WTC11 (cell line): ENCODE data around the gene VSTM2A. TPM values are rescaled to one million over a fixed set of nuclear protein-coding genes. Genes with fewer than 3 reads are reported as not detected.

ENCODE experiments used
- ATAC-seq: fragments of 200-7000 bp; cut with Tn5 transposase; 2 replicates; pipeline ENCODE4 v1.10.0; 2021; ENCODE audit warnings: mild to moderate bottlenecking, moderate library complexity
- CTCF ChIA-PET: fragments of 300-600 bp; sonication (Branson Sonifier 250); formaldehyde crosslinking; loops from one replicate; lab custom pipeline; 2021; ENCODE audit warnings: antibody characterized with exemption; lab: Charles Lee
- POLR2A ChIA-PET: fragments of 350-600 bp; sonication (Branson Sonifier 250); formaldehyde crosslinking; loops from one replicate; lab custom pipeline; 2021; ENCODE audit warnings: antibody characterized with exemption; lab: Charles Lee
- DNase-seq: peaks from one replicate; pipeline ENCODE4 v3.0.0; 2021; ENCODE audit warnings: low spot score
- H3K27ac Mint-ChIP-seq: 2 replicates; pipeline ENCODE4 v1.8.0; 2021; ENCODE audit warnings: mixed read lengths
- H3K27me3 Mint-ChIP-seq: 2 replicates; pipeline ENCODE4 v1.8.0; 2021; ENCODE audit warnings: low read depth, mild to moderate bottlenecking, moderate library complexity, mixed read lengths
- H3K36me3 Mint-ChIP-seq: 2 replicates; pipeline ENCODE4 v1.8.0; 2021; ENCODE audit warnings: mixed read lengths
- H3K4me1 Mint-ChIP-seq: 2 replicates; pipeline ENCODE4 v1.8.0; 2022; ENCODE audit warnings: mixed read lengths
- H3K4me3 Mint-ChIP-seq: 2 replicates; pipeline ENCODE4 v1.8.0; 2021; ENCODE audit warnings: mild to moderate bottlenecking, moderate library complexity, mixed read lengths
- H3K9me3 Mint-ChIP-seq: 2 replicates; pipeline ENCODE4 v1.8.0; 2021; ENCODE audit warnings: mixed read lengths
- E2F4 ChIP-seq: sonication (generic); formaldehyde crosslinking; IDR thresholded peaks from 2 replicates; pipeline ENCODE4 v1.8.1; 2022; ENCODE audit warnings: low read depth, mild to moderate bottlenecking, moderate library complexity, missing genetic modification reagents, borderline replicate concordance
- ESRRA ChIP-seq: sonication (generic); formaldehyde crosslinking; IDR thresholded peaks from 2 replicates; pipeline ENCODE4 v1.8.1; 2022; ENCODE audit warnings: mild to moderate bottlenecking, missing genetic modification reagents, borderline replicate concordance
- FOXJ3 ChIP-seq: sonication (generic); formaldehyde crosslinking; IDR thresholded peaks from 2 replicates; pipeline ENCODE4 v1.9.0; 2021; ENCODE audit warnings: missing genetic modification reagents, mild to moderate bottlenecking, borderline replicate concordance
- FOXP1 ChIP-seq: sonication (generic); formaldehyde crosslinking; IDR thresholded peaks from 2 replicates; pipeline ENCODE4 v1.8.0; 2022; ENCODE audit warnings: missing genetic modification reagents, mild to moderate bottlenecking, moderate library complexity, borderline replicate concordance
- GABPB1 ChIP-seq: sonication (generic); formaldehyde crosslinking; IDR thresholded peaks from 2 replicates; pipeline ENCODE4 v1.8.1; 2023; ENCODE audit warnings: mild to moderate bottlenecking, missing genetic modification reagents
- JUN ChIP-seq: sonication (generic); formaldehyde crosslinking; IDR thresholded peaks from 2 replicates; pipeline ENCODE4 v1.8.0; 2023; ENCODE audit warnings: mild to moderate bottlenecking, missing genetic modification reagents
- KAT7 ChIP-seq: sonication (generic); formaldehyde crosslinking; IDR thresholded peaks from 2 replicates; pipeline ENCODE4 v1.8.1; 2023; ENCODE audit warnings: missing genetic modification reagents, mild to moderate bottlenecking, borderline replicate concordance
- MXD4 ChIP-seq: fragments of 250-450 bp; sonication (Bioruptor Pico); IDR thresholded peaks from 2 replicates; pipeline ENCODE4 v1.8.0; 2021; ENCODE audit warnings: mild to moderate bottlenecking, moderate library complexity, borderline replicate concordance
- NR2C2 ChIP-seq: sonication (generic); formaldehyde crosslinking; IDR thresholded peaks from 2 replicates; pipeline ENCODE4 v1.8.0; 2022; ENCODE audit warnings: mild to moderate bottlenecking, missing genetic modification reagents
- RELA ChIP-seq: sonication (generic); formaldehyde crosslinking; IDR thresholded peaks from 2 replicates; pipeline ENCODE4 v1.8.1; 2022; ENCODE audit warnings: missing genetic modification reagents, mild to moderate bottlenecking, borderline replicate concordance
- RORB ChIP-seq: fragments of 250-450 bp; sonication (Bioruptor Pico); IDR thresholded peaks from 2 replicates; pipeline ENCODE4 v1.9.0; 2021; ENCODE audit warnings: mild to moderate bottlenecking
- SMAD3 ChIP-seq: sonication (generic); formaldehyde crosslinking; IDR thresholded peaks from 2 replicates; pipeline ENCODE4 v1.8.0; 2022; ENCODE audit warnings: missing genetic modification reagents, mild to moderate bottlenecking, borderline replicate concordance
- TP53 ChIP-seq: sonication (generic); formaldehyde crosslinking; IDR thresholded peaks from 2 replicates; pipeline ENCODE4 v1.8.1; 2023; ENCODE audit warnings: mild to moderate bottlenecking, missing genetic modification reagents
- ZBTB21 ChIP-seq: sonication (generic); formaldehyde crosslinking; IDR thresholded peaks from 2 replicates; pipeline ENCODE4 v1.8.1; 2023; ENCODE audit warnings: mild to moderate bottlenecking, missing genetic modification reagents, borderline replicate concordance
- total RNA-seq: library from RNA; stranded (reverse); gene quantifications from 3 replicates; pipeline ENCODE4 v1.2.3, GENCODE V29; 2021
- TF ChIP-seq, protein P1 (sequence below): sonication (generic); formaldehyde crosslinking; IDR thresholded peaks from 2 replicates; pipeline ENCODE4 v1.8.0; 2023; ENCODE audit warnings: mild to moderate bottlenecking, missing genetic modification reagents
- TF ChIP-seq, protein P2 (sequence below): sonication (generic); formaldehyde crosslinking; IDR thresholded peaks from 2 replicates; pipeline ENCODE4 v1.8.0; 2023; ENCODE audit warnings: missing genetic modification reagents, mild to moderate bottlenecking, borderline replicate concordance

VSTM2A gene
- total RNA-seq, 1 experiment from 2014 or later = 2.0 TPM

DNA sequence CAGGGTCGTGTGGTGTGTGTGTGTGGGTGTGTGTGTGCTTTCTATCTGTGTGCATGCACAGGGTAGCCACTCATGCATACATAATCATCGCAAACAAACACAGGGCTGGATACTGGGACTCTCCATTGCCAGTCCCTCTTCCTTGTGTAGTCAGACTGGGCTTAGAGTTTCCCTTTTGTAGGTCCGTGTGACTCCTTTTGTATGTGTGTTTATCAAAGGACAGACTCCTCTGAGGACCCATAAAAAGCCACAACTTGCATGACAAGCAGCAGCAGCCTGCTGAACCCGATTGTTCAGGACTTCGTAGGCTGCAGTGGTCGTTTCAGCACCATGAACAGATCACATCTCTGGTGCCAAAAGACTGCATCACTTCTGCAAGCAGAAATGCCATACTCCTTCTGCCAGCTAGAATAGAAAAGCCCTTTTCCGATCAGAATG, 895 bp downstream of the VSTM2A start (continued):
- TF ChIP-seq ZBTB21 (no peak), TP53 (CRISPR knock-in tag) (no peak)

DNA sequence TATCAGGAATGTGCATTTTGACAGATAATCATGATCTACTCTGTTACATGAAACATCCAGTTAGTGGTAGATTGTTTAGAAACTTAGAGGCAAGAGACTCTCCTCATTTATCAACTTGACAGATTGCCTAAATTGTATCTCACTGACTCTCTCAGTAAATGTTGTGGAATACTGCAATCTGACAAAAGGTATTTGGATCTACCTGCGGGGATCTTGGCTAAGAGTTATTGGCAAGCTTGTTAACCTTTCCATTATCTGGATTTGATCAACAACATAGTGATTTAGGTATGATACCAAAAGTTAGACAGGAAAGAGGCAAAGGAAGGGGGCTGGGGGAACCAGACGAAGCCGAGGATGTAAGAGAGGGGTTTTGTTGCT, 2.0 kb downstream of the VSTM2A start:
- ATAC-seq (no peak), DNase-seq (no peak)
- Mint-ChIP-seq H3K9me3 (no peaks in the 10 kb centered on the region), H3K4me1 (peaks cover 27% of the 10 kb centered on the region), H3K27ac (no peak overlapping the region), H3K4me3 (peak overlapping the region; percentile 82), H3K36me3 (no peaks in the 10 kb centered on the region), H3K27me3 (peaks cover 68% of the 10 kb centered on the region)
- TF ChIP-seq, protein P1, sequence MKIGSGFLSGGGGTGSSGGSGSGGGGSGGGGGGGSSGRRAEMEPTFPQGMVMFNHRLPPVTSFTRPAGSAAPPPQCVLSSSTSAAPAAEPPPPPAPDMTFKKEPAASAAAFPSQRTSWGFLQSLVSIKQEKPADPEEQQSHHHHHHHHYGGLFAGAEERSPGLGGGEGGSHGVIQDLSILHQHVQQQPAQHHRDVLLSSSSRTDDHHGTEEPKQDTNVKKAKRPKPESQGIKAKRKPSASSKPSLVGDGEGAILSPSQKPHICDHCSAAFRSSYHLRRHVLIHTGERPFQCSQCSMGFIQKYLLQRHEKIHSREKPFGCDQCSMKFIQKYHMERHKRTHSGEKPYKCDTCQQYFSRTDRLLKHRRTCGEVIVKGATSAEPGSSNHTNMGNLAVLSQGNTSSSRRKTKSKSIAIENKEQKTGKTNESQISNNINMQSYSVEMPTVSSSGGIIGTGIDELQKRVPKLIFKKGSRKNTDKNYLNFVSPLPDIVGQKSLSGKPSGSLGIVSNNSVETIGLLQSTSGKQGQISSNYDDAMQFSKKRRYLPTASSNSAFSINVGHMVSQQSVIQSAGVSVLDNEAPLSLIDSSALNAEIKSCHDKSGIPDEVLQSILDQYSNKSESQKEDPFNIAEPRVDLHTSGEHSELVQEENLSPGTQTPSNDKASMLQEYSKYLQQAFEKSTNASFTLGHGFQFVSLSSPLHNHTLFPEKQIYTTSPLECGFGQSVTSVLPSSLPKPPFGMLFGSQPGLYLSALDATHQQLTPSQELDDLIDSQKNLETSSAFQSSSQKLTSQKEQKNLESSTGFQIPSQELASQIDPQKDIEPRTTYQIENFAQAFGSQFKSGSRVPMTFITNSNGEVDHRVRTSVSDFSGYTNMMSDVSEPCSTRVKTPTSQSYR (CRISPR knock-in tag) = no peak
- TF ChIP-seq NR2C2 (CRISPR knock-in tag) = no peak
- CTCF ChIA-PET = interaction anchor here (1.2 kb wide), 1 partner anchor 231 kb away, joined by 3 read pairs; no protein-coding TSS in a partner anchor
- POLR2A ChIA-PET = no interaction called here

GRCh38 chr7:54544527-54545240, 2.5 kb downstream of the VSTM2A start:
- H3K4me1 Mint-ChIP-seq = peaks cover 27% of the 10 kb centered on the region
- ATAC-seq (peak; percentile 5), DNase-seq (peak; percentile 36)
- no peaks in the 10 kb centered on the region for H3K36me3 Mint-ChIP-seq
- H3K4me3 Mint-ChIP-seq = peak overlapping the region; percentile 82
- no peak overlapping the region for H3K27ac Mint-ChIP-seq
- TF ChIP-seq JUN (CRISPR knock-in tag) (no peak), E2F4 (CRISPR knock-in tag) (no peak), KAT7 (CRISPR knock-in tag) (no peak), TP53 (CRISPR knock-in tag) (no peak), RORB (CRISPR knock-in tag) (no peak), FOXP1 (no peak)
- no peaks in the 10 kb centered on the region for H3K9me3 Mint-ChIP-seq
- ChIA-PET POLR2A (interaction anchor here (0.6 kb wide), 1 partner anchor 581 kb away, joined by 4 read pairs; no protein-coding TSS in a partner anchor), CTCF (interaction anchor here (1.2 kb wide), 1 partner anchor 230 kb away, joined by 3 read pairs; no protein-coding TSS in a partner anchor)
- H3K27me3 Mint-ChIP-seq = peaks cover 62% of the 10 kb centered on the region

DNA sequence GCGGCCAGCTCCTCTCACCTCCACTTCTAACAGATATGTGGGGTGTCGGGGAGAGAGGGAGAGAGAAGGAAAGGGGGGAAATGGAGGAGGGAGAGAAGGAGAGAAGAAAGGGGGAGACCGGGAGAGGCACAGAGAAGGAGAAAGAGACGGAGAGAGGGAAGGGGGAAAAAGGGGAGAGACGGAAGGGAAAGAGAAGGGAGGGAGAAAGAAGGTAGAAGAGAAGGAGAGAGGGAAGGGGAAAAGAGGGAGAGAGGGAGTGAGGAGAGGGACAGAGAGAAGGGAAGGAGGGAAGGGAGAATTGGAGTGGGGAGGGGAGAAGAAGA, 3.0 kb downstream of the VSTM2A start:
- ChIA-PET CTCF (interaction anchor here (1.2 kb wide), 1 partner anchor 230 kb away, joined by 3 read pairs; no protein-coding TSS in a partner anchor), POLR2A (interaction anchor here (0.6 kb wide), 1 partner anchor 582 kb away, joined by 4 read pairs; no protein-coding TSS in a partner anchor)
- peak overlapping the region; percentile 82 for H3K4me3 Mint-ChIP-seq
- no peak for TF ChIP-seq SMAD3 (CRISPR knock-in tag)
- no peak for DNase-seq
- H3K27ac Mint-ChIP-seq = no peak overlapping the region
- peaks cover 27% of the 10 kb centered on the region for H3K4me1 Mint-ChIP-seq
- ATAC-seq = no peak
- H3K36me3 Mint-ChIP-seq = no peaks in the 10 kb centered on the region
- H3K27me3 Mint-ChIP-seq = peaks cover 61% of the 10 kb centered on the region
- no peaks in the 10 kb centered on the region for H3K9me3 Mint-ChIP-seq

DNA sequence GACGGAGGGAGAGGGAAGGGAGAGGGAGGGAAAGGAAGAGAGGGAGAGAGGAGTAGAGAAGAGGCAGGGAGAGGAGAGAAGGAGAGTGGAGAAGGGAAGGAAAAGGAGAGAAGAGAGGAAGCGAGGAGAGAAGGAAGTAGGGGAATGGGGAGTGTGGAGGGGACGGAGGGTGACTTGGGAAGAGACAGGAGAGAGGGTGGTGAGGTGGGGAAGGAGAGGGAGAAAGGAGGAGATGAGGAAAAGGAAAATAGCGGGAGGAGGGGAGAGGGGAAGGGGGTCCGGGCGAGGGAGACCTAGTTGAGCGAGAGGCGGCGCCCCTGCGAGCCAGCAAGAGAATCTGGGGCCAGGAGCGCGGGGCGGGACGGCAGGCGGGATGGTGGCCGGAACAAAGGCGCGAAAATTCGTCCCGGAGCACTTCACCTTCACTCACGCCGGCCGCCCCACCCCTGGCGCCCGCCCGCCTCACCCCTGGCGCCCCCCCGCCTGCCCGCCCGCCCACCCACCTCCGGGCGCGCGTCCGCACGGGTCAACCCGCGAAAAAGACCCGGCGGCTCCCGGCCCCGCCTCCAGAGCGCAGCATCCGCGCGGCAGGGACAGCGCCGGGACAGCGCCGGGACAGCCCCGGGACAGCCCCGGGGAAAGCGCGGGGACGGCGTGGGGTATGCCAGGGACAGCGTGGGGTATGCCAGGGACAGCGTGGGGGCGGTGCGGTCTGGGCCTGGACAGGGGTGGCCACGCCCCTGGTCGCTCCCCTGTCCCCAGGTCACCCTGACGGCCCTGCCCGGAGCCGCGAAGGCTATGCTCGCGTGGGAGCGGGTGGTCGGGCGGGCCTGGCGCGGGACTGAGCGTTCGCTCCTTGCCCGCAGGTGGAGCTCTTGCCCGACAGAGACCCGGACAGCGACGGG, 4.2 kb downstream of the VSTM2A start:
- peak; percentile 83 for DNase-seq
- Mint-ChIP-seq H3K27ac (no peak overlapping the region), H3K4me1 (peaks cover 27% of the 10 kb centered on the region), H3K4me3 (peak overlapping the region; percentile 82), H3K9me3 (no peaks in the 10 kb centered on the region), H3K36me3 (no peaks in the 10 kb centered on the region), H3K27me3 (peaks cover 51% of the 10 kb centered on the region)
- CTCF ChIA-PET = interaction anchor here (0.6 to 1.2 kb wide), 2 partner anchors 117 to 178 kb away, joined by 3 read pairs; no protein-coding TSS in a partner anchor
- POLR2A ChIA-PET = no interaction called here
- ATAC-seq = peak; percentile 67
- no peak for TF ChIP-seq ESRRA (CRISPR knock-in tag)
- no peak for TF ChIP-seq FOXJ3 (CRISPR knock-in tag)
- TF ChIP-seq TP53 (CRISPR knock-in tag) = no peak
- TF ChIP-seq RELA = no peak
- TF ChIP-seq MXD4 (CRISPR knock-in tag) = no peak
- TF ChIP-seq GABPB1 (CRISPR knock-in tag) = no peak
- TF ChIP-seq, protein P2, sequence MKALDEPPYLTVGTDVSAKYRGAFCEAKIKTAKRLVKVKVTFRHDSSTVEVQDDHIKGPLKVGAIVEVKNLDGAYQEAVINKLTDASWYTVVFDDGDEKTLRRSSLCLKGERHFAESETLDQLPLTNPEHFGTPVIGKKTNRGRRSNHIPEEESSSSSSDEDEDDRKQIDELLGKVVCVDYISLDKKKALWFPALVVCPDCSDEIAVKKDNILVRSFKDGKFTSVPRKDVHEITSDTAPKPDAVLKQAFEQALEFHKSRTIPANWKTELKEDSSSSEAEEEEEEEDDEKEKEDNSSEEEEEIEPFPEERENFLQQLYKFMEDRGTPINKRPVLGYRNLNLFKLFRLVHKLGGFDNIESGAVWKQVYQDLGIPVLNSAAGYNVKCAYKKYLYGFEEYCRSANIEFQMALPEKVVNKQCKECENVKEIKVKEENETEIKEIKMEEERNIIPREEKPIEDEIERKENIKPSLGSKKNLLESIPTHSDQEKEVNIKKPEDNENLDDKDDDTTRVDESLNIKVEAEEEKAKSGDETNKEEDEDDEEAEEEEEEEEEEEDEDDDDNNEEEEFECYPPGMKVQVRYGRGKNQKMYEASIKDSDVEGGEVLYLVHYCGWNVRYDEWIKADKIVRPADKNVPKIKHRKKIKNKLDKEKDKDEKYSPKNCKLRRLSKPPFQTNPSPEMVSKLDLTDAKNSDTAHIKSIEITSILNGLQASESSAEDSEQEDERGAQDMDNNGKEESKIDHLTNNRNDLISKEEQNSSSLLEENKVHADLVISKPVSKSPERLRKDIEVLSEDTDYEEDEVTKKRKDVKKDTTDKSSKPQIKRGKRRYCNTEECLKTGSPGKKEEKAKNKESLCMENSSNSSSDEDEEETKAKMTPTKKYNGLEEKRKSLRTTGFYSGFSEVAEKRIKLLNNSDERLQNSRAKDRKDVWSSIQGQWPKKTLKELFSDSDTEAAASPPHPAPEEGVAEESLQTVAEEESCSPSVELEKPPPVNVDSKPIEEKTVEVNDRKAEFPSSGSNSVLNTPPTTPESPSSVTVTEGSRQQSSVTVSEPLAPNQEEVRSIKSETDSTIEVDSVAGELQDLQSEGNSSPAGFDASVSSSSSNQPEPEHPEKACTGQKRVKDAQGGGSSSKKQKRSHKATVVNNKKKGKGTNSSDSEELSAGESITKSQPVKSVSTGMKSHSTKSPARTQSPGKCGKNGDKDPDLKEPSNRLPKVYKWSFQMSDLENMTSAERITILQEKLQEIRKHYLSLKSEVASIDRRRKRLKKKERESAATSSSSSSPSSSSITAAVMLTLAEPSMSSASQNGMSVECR (CRISPR knock-in tag) = no peak; the same call in 1 of the 2 replicates
